A549 (cell line): ENCODE results near the gene JAKMIP1. TPM values are rescaled to one million over a fixed set of nuclear protein-coding genes. Genes with fewer than 3 reads are reported as not detected.

Source experiments
- ATAC-seq, 2 experiments: fragments of 200-7000 bp in 1 of 2; fragments of >200 bp in 1 of 2; cut with Nextera tagmentation in 1 of 2; cut with Tn5 transposase in 1 of 2; 3 replicates each; pipeline versions ENCODE4 v1.8.0 to v1.9.1; 2018 to 2020; ENCODE audit warnings: mild to moderate bottlenecking in 1 of 2, moderate library complexity in 1 of 2
- CTCF ChIA-PET: fragments of 300-600 bp; sonication (Branson Sonifier 250); formaldehyde crosslinking; extraction: SDS; loops from one replicate; lab custom pipeline; 2021; ENCODE audit warnings: antibody characterized with exemption, inconsistent platforms; lab: Yijun Ruan, JAX
- POLR2A ChIA-PET: fragments of 350-600 bp; formaldehyde crosslinking; extraction: SDS; loops from one replicate; lab custom pipeline; 2021; ENCODE audit warnings: antibody characterized with exemption, inconsistent platforms; lab: Yijun Ruan, JAX
- DNase-seq, 2 experiments: peaks; one replicate each; pipeline versions ENCODE4 v3.0.0 to v3.0.0-alpha.2; 2011 to 2016; ENCODE audit warnings: low read depth in 1 of 2, low spot score in 1 of 2
- FAIRE-seq: peaks from 2 replicates; lab custom pipeline; 2011; peaks lifted over from hg19 to GRCh38; lab: Jason Lieb, UNC
- H3K27ac ChIP-seq, 2 experiments: fragments of >200 bp; sonication (Bioruptor Twin); formaldehyde crosslinking; 3 replicates each; pipeline ENCODE4 v1.5.1; 2016 to 2017
- H3K4me1 ChIP-seq: fragments of >200 bp; sonication (Bioruptor Twin); formaldehyde crosslinking; 3 replicates; pipeline ENCODE4 v1.6.1; 2016
- H3K4me2 ChIP-seq: fragments of >200 bp; sonication (Bioruptor Twin); formaldehyde crosslinking; 3 replicates; pipeline ENCODE4 v1.6.1; 2016
- H3K4me3 ChIP-seq: fragments of >200 bp; sonication (Bioruptor Twin); formaldehyde crosslinking; 3 replicates; pipeline ENCODE4 v1.5.1; 2016
- H3K9me3 ChIP-seq: fragments of >200 bp; sonication (Bioruptor Twin); formaldehyde crosslinking; 3 replicates; pipeline ENCODE4 v1.6.1; 2016
- BHLHE40 ChIP-seq: IDR thresholded peaks from 2 replicates; pipeline ENCODE4 v1.6.1; 2012; ENCODE audit warnings: low read depth, low read length, inconsistent platforms
- CBX8 ChIP-seq: fragments of 200-600 bp; sonication (generic); IDR thresholded peaks from 2 replicates; pipeline ENCODE4 v1.6.1; 2016
- FOSL2 ChIP-seq, 2 experiments: fragments of 450-650 bp in 1 of 2; fragments of >200 bp in 1 of 2; sonication (Bioruptor Twin) in 1 of 2; formaldehyde crosslinking; IDR thresholded peaks; 2 replicates each; pipeline versions ENCODE4 v1.5.0 to v1.6.1; 2016 to 2020; ENCODE audit warnings: mild to moderate bottlenecking in 1 of 2, moderate library complexity in 1 of 2
- HOXA7 ChIP-seq: fragments of 250-450 bp; sonication (Bioruptor Pico); IDR thresholded peaks from 2 replicates; pipeline ENCODE4 v1.5.0; 2020; ENCODE audit warnings: mild to moderate bottlenecking, moderate library complexity
- JUN ChIP-seq, 2 experiments: fragments of >200 bp; sonication (Bioruptor Twin); formaldehyde crosslinking; IDR thresholded peaks; 2 replicates in 1 of 2; 3 replicates in 1 of 2; pipeline ENCODE4 v1.6.1; 2016 to 2017
- JUNB ChIP-seq: fragments of >200 bp; sonication (Bioruptor Twin); formaldehyde crosslinking; IDR thresholded peaks from 2 replicates; pipeline ENCODE4 v1.6.1; 2016
- MAFK ChIP-seq: fragments of 450-650 bp; IDR thresholded peaks from 2 replicates; pipeline ENCODE4 v1.6.1; 2014; ENCODE audit not compliant: partially characterized antibody
- NFE2L2 ChIP-seq: fragments of 150-350 bp; conservative IDR thresholded peaks from 2 replicates; pipeline ENCODE4 v1.6.1; 2014; ENCODE audit warnings: low read length
- NPAS2 ChIP-seq: fragments of 250-450 bp; sonication (Bioruptor Pico); IDR thresholded peaks from 2 replicates; pipeline ENCODE4 v1.8.0; 2022; ENCODE audit warnings: mild to moderate bottlenecking, moderate library complexity, borderline replicate concordance
- RNF2 ChIP-seq: fragments of 200-600 bp; sonication (generic); IDR thresholded peaks from 2 replicates; pipeline ENCODE4 v1.6.1; 2016; ENCODE audit warnings: low read depth, mild to moderate bottlenecking, antibody characterized with exemption, moderate library complexity, borderline replicate concordance
- TP53 ChIP-seq: fragments of 250-450 bp; sonication (Bioruptor Pico); IDR thresholded peaks from 2 replicates; pipeline ENCODE4 v1.5.0; 2021; ENCODE audit warnings: mild to moderate bottlenecking, moderate library complexity
- ZC3H11A ChIP-seq: fragments of 450-650 bp; IDR thresholded peaks from 2 replicates; pipeline ENCODE4 v1.6.1; 2014; ENCODE audit warnings: antibody characterized with exemption, mild to moderate bottlenecking
- ZSCAN20 ChIP-seq: fragments of 250-450 bp; sonication (Bioruptor Pico); IDR thresholded peaks from 2 replicates; pipeline ENCODE4 v1.8.0; 2022; ENCODE audit warnings: mild to moderate bottlenecking, moderate library complexity
- WGBS: methylation state at CpG from one replicate; pipeline ENCODE4 v1.1.6; 2017; ENCODE audit errors: missing lambda C conversion rate; 5-methylcytosine and 5-hydroxymethylcytosine counted together
- polyA plus RNA-seq, 4 experiments: library from polyadenylated mRNA; depleted of rRNA in 3 of 4; stranded (reverse); fragments of >200 nt; fragmentation: RNase III in 1 of 4; extraction: RNeasy Plus Mini Kit Qiagen cat#74134 plus additional on column Dnase treatment in 1 of 4; gene quantifications; 2 replicates in 3 of 4; 3 replicates in 1 of 4; pipeline ENCODE4 v1.2.3, GENCODE V29; 2011 to 2017
- TF ChIP-seq, protein P1 (sequence below): fragments of >200 bp; sonication (Bioruptor Twin); formaldehyde crosslinking; IDR thresholded peaks from 2 replicates; pipeline ENCODE4 v1.6.1; 2016
- TF ChIP-seq, protein P2 (sequence below): fragments of 250-450 bp; sonication (Bioruptor Pico); IDR thresholded peaks from 2 replicates; pipeline ENCODE4 v1.5.0; 2021; ENCODE audit warnings: mild to moderate bottlenecking, moderate library complexity, borderline replicate concordance
- TF ChIP-seq, protein P3 (sequence below): IDR thresholded peaks from 2 replicates; pipeline ENCODE4 v1.6.1; 2012
- TF ChIP-seq, protein P4 (sequence below): IDR thresholded peaks from 2 replicates; pipeline ENCODE4 v1.6.1; 2012; ENCODE audit warnings: low read depth, borderline replicate concordance
- TF ChIP-seq, protein P5 (sequence below): IDR thresholded peaks from 2 replicates; pipeline ENCODE4 v1.6.1; 2012
- TF ChIP-seq, protein P6 (sequence below): fragments of >200 bp; sonication (Bioruptor Twin); formaldehyde crosslinking; IDR thresholded peaks from 3 replicates; pipeline ENCODE4 v1.6.1; 2016
- TF ChIP-seq, protein P7 (sequence below): fragments of 450-650 bp; IDR thresholded peaks from 2 replicates; pipeline ENCODE4 v1.6.1; 2014; ENCODE audit warnings: antibody characterized with exemption
- TF ChIP-seq, protein P8 (sequence below): fragments of 200-600 bp; sonication (generic); IDR thresholded peaks from 2 replicates; pipeline ENCODE4 v1.6.1; 2016; ENCODE audit warnings: antibody characterized with exemption, mild to moderate bottlenecking, moderate library complexity

The JAKMIP1 gene
- polyA plus RNA-seq, 2 of the 4 experiments (the other 2 are of a cell fraction): not detected

DNA sequence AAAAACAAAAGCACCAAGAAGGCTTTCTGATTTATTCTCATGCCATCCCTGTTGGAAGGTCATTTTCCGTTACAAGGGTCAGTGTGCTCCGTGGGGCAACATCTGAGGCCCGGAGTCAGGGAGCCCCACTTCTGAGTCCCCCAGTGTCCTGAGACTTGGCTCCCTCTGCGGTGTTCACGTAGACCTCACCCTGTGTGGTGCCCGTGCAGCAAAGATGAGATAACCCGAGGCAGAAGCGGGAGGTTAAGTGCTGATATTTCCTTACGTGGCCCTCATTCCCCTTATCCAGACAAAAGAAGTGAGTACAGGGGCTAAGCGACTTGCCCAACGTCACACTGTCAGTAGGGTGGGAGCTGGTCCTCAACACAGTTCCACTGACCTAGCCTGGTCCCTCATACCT lies 3.5 kb downstream of the JAKMIP1 start:
- FAIRE-seq (no peak), ATAC-seq (no peak), DNase-seq (no peak)
- Histone ChIP-seq H3K9me3 (no peaks in the 10 kb centered on the region; the same call in 2 of the 3 replicates), H3K4me2 (no peak overlapping the region), H3K4me3 (no peak overlapping the region), H3K4me1 (peaks cover 15% of the 10 kb centered on the region), H3K27ac (no peak overlapping the region)
- TF ChIP-seq, protein P1, sequence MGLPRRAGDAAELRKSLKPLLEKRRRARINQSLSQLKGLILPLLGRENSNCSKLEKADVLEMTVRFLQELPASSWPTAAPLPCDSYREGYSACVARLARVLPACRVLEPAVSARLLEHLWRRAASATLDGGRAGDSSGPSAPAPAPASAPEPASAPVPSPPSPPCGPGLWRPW: no peak
- TF ChIP-seq, protein P2, sequence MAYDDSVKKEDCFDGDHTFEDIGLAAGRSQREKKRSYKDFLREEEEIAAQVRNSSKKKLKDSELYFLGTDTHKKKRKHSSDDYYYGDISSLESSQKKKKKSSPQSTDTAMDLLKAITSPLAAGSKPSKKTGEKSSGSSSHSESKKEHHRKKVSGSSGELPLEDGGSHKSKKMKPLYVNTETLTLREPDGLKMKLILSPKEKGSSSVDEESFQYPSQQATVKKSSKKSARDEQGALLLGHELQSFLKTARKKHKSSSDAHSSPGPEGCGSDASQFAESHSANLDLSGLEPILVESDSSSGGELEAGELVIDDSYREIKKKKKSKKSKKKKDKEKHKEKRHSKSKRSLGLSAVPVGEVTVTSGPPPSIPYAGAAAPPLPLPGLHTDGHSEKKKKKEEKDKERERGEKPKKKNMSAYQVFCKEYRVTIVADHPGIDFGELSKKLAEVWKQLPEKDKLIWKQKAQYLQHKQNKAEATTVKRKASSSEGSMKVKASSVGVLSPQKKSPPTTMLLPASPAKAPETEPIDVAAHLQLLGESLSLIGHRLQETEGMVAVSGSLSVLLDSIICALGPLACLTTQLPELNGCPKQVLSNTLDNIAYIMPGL: no peak
- TF ChIP-seq, protein P3, sequence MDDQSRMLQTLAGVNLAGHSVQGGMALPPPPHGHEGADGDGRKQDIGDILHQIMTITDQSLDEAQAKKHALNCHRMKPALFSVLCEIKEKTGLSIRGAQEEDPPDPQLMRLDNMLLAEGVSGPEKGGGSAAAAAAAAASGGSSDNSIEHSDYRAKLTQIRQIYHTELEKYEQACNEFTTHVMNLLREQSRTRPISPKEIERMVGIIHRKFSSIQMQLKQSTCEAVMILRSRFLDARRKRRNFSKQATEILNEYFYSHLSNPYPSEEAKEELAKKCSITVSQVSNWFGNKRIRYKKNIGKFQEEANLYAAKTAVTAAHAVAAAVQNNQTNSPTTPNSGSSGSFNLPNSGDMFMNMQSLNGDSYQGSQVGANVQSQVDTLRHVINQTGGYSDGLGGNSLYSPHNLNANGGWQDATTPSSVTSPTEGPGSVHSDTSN: no peak
- TF ChIP-seq JUNB: no peak
- ChIA-PET CTCF (no interaction called here), POLR2A (no interaction called here)
- WGBS: 39% methylated on average over 7 of the region's 11 CpGs

DNA sequence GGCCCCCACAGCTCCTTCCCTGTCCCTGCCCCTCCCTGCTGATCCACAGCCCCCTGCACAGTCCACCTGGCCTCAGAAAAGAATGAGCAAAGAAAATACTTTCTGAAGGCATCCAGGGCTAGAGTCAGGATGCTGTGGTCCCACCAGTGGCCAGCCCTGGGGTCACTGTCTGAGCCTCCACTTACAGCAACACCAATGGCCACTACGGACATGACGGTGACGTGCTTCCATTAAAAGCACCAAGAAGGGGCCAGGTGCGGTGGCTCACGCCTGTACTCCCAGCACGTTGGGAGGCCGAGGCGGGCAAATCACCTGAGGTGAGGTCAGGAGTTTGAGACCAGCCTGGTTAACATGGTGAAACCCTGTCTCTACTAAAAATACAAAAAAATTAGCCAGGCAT lies 4.0 kb downstream of the JAKMIP1 start:
- ChIA-PET POLR2A (no interaction called here), CTCF (no interaction called here)
- no peak overlapping the region for H3K4me3 ChIP-seq
- H3K4me2 ChIP-seq: no peak overlapping the region
- DNase-seq (no peak), ATAC-seq (no peak), FAIRE-seq (no peak)
- WGBS: 77% methylated on average over 6 of the region's 8 CpGs
- H3K4me1 ChIP-seq: peaks cover 15% of the 10 kb centered on the region
- no peak overlapping the region for H3K27ac ChIP-seq
- TF ChIP-seq, protein P4, sequence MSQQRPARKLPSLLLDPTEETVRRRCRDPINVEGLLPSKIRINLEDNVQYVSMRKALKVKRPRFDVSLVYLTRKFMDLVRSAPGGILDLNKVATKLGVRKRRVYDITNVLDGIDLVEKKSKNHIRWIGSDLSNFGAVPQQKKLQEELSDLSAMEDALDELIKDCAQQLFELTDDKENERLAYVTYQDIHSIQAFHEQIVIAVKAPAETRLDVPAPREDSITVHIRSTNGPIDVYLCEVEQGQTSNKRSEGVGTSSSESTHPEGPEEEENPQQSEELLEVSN: no peak
- TF ChIP-seq FOSL2 (IDR thresholded peaks at IDR 0.05): no peak
- no peak for TF ChIP-seq FOSL2 (CRISPR knock-in tag; IDR thresholded peaks at IDR 0.05)
- TF ChIP-seq, protein P5, sequence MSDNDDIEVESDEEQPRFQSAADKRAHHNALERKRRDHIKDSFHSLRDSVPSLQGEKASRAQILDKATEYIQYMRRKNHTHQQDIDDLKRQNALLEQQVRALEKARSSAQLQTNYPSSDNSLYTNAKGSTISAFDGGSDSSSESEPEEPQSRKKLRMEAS: no peak
- TF ChIP-seq, protein P6, sequence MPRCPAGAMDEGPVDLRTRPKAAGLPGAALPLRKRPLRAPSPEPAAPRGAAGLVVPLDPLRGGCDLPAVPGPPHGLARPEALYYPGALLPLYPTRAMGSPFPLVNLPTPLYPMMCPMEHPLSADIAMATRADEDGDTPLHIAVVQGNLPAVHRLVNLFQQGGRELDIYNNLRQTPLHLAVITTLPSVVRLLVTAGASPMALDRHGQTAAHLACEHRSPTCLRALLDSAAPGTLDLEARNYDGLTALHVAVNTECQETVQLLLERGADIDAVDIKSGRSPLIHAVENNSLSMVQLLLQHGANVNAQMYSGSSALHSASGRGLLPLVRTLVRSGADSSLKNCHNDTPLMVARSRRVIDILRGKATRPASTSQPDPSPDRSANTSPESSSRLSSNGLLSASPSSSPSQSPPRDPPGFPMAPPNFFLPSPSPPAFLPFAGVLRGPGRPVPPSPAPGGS: no peak
- TF ChIP-seq, protein P7, sequence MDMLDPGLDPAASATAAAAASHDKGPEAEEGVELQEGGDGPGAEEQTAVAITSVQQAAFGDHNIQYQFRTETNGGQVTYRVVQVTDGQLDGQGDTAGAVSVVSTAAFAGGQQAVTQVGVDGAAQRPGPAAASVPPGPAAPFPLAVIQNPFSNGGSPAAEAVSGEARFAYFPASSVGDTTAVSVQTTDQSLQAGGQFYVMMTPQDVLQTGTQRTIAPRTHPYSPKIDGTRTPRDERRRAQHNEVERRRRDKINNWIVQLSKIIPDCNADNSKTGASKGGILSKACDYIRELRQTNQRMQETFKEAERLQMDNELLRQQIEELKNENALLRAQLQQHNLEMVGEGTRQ: no peak
- TF ChIP-seq, protein P1: no peak
- TF ChIP-seq TP53 (CRISPR knock-in tag): no peak
- no peak for TF ChIP-seq BHLHE40
- TF ChIP-seq ZC3H11A: no peak
- no peak for TF ChIP-seq MAFK
- no peak for TF ChIP-seq RNF2
- TF ChIP-seq JUN (IDR thresholded peaks at IDR 0.05): no peak
- TF ChIP-seq, protein P8, sequence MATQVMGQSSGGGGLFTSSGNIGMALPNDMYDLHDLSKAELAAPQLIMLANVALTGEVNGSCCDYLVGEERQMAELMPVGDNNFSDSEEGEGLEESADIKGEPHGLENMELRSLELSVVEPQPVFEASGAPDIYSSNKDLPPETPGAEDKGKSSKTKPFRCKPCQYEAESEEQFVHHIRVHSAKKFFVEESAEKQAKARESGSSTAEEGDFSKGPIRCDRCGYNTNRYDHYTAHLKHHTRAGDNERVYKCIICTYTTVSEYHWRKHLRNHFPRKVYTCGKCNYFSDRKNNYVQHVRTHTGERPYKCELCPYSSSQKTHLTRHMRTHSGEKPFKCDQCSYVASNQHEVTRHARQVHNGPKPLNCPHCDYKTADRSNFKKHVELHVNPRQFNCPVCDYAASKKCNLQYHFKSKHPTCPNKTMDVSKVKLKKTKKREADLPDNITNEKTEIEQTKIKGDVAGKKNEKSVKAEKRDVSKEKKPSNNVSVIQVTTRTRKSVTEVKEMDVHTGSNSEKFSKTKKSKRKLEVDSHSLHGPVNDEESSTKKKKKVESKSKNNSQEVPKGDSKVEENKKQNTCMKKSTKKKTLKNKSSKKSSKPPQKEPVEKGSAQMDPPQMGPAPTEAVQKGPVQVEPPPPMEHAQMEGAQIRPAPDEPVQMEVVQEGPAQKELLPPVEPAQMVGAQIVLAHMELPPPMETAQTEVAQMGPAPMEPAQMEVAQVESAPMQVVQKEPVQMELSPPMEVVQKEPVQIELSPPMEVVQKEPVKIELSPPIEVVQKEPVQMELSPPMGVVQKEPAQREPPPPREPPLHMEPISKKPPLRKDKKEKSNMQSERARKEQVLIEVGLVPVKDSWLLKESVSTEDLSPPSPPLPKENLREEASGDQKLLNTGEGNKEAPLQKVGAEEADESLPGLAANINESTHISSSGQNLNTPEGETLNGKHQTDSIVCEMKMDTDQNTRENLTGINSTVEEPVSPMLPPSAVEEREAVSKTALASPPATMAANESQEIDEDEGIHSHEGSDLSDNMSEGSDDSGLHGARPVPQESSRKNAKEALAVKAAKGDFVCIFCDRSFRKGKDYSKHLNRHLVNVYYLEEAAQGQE: no peak
- no peak for TF ChIP-seq ZSCAN20 (CRISPR knock-in tag)
- TF ChIP-seq NPAS2 (CRISPR knock-in tag): no peak
- TF ChIP-seq HOXA7: no peak
- TF ChIP-seq CBX8: no peak
- TF ChIP-seq NFE2L2: no peak
- H3K9me3 ChIP-seq: no peaks in the 10 kb centered on the region; the same call in 2 of the 3 replicates
